ENCODE data around the gene LHX3. TPM values are rescaled to one million over a fixed set of nuclear protein-coding genes. Genes with fewer than 3 reads are reported as not detected.

LHX3 gene
- total RNA-seq, 1 experiment from 2014 or later: not detected

GRCh38 chr9:136203408-136204144 lies 1.4 kb downstream of the LHX3 start:
- Histone ChIP-seq H3K9me3 (ENCODE audit: low read length) (no peaks in the 10 kb centered on the region), H3K9ac (ENCODE audit: low read length) (no peak overlapping the region), H3K36me3 (ENCODE audit: insufficient read depth, low read length) (0 out of 2 replicates have a peak, but pooled peaks cover 5% of the 10 kb centered on the region), H3K4me3 (ENCODE audit: low read length) (no peak overlapping the region), H3K27ac (ENCODE audit: low read length) (no peak overlapping the region), H2AFZ (ENCODE audit: low read length) (no peak overlapping the region), H3K27me3 (ENCODE audit: low read length) (no peaks in the 10 kb centered on the region), H3K9me2 (replicated peaks; ENCODE audit: insufficient read depth, low read length) (no peaks in the 10 kb centered on the region), H3K4me2 (ENCODE audit: low read depth, low read length, poor library complexity, severe bottlenecking) (no peak overlapping the region), H3K79me2 (ENCODE audit: low read length) (no peaks in the 10 kb centered on the region), H3K4me1 (ENCODE audit: low read length) (peaks cover 14% of the 10 kb centered on the region), H4K20me1 (ENCODE audit: insufficient read depth, low read depth, low read length) (peaks cover 23% of the 10 kb centered on the region; the same call in 1 of the 2 replicates)
- DNase-seq: no peak

- Histone ChIP-seq H4K20me1 (ENCODE audit: insufficient read depth, low read depth, low read length) (peaks cover 20% of the 10 kb centered on the region; the same call in 1 of the 2 replicates), H3K4me3 (ENCODE audit: low read length) (no peak overlapping the region), H3K4me2 (ENCODE audit: low read depth, low read length, poor library complexity, severe bottlenecking) (no peak overlapping the region), H3K79me2 (ENCODE audit: low read length) (no peaks in the 10 kb centered on the region), H2AFZ (ENCODE audit: low read length) (no peak overlapping the region), H3K4me1 (ENCODE audit: low read length) (peaks cover 10% of the 10 kb centered on the region), H3K27ac (ENCODE audit: low read length) (no peak overlapping the region), H3K36me3 (ENCODE audit: insufficient read depth, low read length) (0 out of 2 replicates have a peak, but pooled peaks cover 4% of the 10 kb centered on the region), H3K9me3 (ENCODE audit: low read length) (no peaks in the 10 kb centered on the region), H3K9me2 (replicated peaks; ENCODE audit: insufficient read depth, low read length) (no peaks in the 10 kb centered on the region), H3K9ac (ENCODE audit: low read length) (no peak overlapping the region), H3K27me3 (ENCODE audit: low read length) (no peaks in the 10 kb centered on the region)
- DNase-seq: no peak
Measured at GRCh38 chr9:136202454-136203407, 2.2 kb downstream of the LHX3 start.

- no peak overlapping the region for H3K4me3 ChIP-seq (ENCODE audit: low read length)
- no peak overlapping the region for H2AFZ ChIP-seq (ENCODE audit: low read length)
- no peaks in the 10 kb centered on the region for H3K27me3 ChIP-seq (ENCODE audit: low read length)
- H3K4me1 ChIP-seq (ENCODE audit: low read length): peaks cover 11% of the 10 kb centered on the region
- DNase-seq: no peak
- H4K20me1 ChIP-seq (ENCODE audit: insufficient read depth, low read depth, low read length): peaks cover 17% of the 10 kb centered on the region; the same call in 1 of the 2 replicates
- no peak overlapping the region for H3K4me2 ChIP-seq (ENCODE audit: low read depth, low read length, poor library complexity, severe bottlenecking)
- H3K9me3 ChIP-seq (ENCODE audit: low read length): no peaks in the 10 kb centered on the region
- H3K36me3 ChIP-seq (ENCODE audit: insufficient read depth, low read length): no peaks in the 10 kb centered on the region
- no peaks in the 10 kb centered on the region for H3K79me2 ChIP-seq (ENCODE audit: low read length)
- H3K9me2 ChIP-seq (replicated peaks; ENCODE audit: insufficient read depth, low read length): no peaks in the 10 kb centered on the region
- H3K27ac ChIP-seq (ENCODE audit: low read length): no peak overlapping the region
- no peak overlapping the region for H3K9ac ChIP-seq (ENCODE audit: low read length)
Measured at GRCh38 chr9:136201609-136202453, 3.1 kb downstream of the LHX3 start.

- no peaks in the 10 kb centered on the region for H3K79me2 ChIP-seq (ENCODE audit: low read length)
Measured at GRCh38 chr9:136201174-136201573, 3.8 kb downstream of the LHX3 start.

GRCh38 chr9:136200424-136200823 lies 4.5 kb downstream of the LHX3 start:
- Histone ChIP-seq H3K4me2 (ENCODE audit: low read depth, low read length, poor library complexity, severe bottlenecking) (no peak overlapping the region), H3K9ac (ENCODE audit: low read length) (no peak overlapping the region), H3K27ac (ENCODE audit: low read length) (no peak overlapping the region), H3K4me1 (ENCODE audit: low read length) (peaks cover 23% of the 10 kb centered on the region), H3K9me3 (ENCODE audit: low read length) (no peaks in the 10 kb centered on the region), H3K27me3 (ENCODE audit: low read length) (no peaks in the 10 kb centered on the region), H3K36me3 (ENCODE audit: insufficient read depth, low read length) (no peaks in the 10 kb centered on the region), H3K79me2 (ENCODE audit: low read length) (no peaks in the 10 kb centered on the region), H4K20me1 (ENCODE audit: insufficient read depth, low read depth, low read length) (peaks cover 10% of the 10 kb centered on the region; the same call in 1 of the 2 replicates), H2AFZ (ENCODE audit: low read length) (no peak overlapping the region), H3K9me2 (replicated peaks; ENCODE audit: insufficient read depth, low read length) (no peaks in the 10 kb centered on the region), H3K4me3 (ENCODE audit: low read length) (no peak overlapping the region)
- no peak for DNase-seq

More at GRCh38 chr9:136201174-136201573, 3.8 kb downstream of the LHX3 start:
- H3K4me1 ChIP-seq (ENCODE audit: low read length): peaks cover 18% of the 10 kb centered on the region
- H3K9me3 ChIP-seq (ENCODE audit: low read length): no peaks in the 10 kb centered on the region
- H3K4me3 ChIP-seq (ENCODE audit: low read length): no peak overlapping the region
- no peak overlapping the region for H3K27ac ChIP-seq (ENCODE audit: low read length)
- peaks cover 17% of the 10 kb centered on the region; the same call in 1 of the 2 replicates for H4K20me1 ChIP-seq (ENCODE audit: insufficient read depth, low read depth, low read length)
- H2AFZ ChIP-seq (ENCODE audit: low read length): no peak overlapping the region
- DNase-seq: no peak
- H3K9ac ChIP-seq (ENCODE audit: low read length): no peak overlapping the region
- H3K4me2 ChIP-seq (ENCODE audit: low read depth, low read length, poor library complexity, severe bottlenecking): no peak overlapping the region
- no peaks in the 10 kb centered on the region for H3K36me3 ChIP-seq (ENCODE audit: insufficient read depth, low read length)
- no peaks in the 10 kb centered on the region for H3K9me2 ChIP-seq (replicated peaks; ENCODE audit: insufficient read depth, low read length)
- no peaks in the 10 kb centered on the region for H3K27me3 ChIP-seq (ENCODE audit: low read length)

- Histone ChIP-seq H3K27me3 (ENCODE audit: low read length) (no peaks in the 10 kb centered on the region), H4K20me1 (ENCODE audit: insufficient read depth, low read depth, low read length) (peaks cover 6% of the 10 kb centered on the region; the same call in 1 of the 2 replicates), H3K9me3 (ENCODE audit: low read length) (no peaks in the 10 kb centered on the region)
Measured at GRCh38 chr9:136199391-136200288, 5.3 kb downstream of the LHX3 start.

GRCh38 chr9:136198605-136199083 lies 6.3 kb downstream of the LHX3 start:
- no peaks in the 10 kb centered on the region for H3K9me2 ChIP-seq (replicated peaks; ENCODE audit: insufficient read depth, low read length)
- H4K20me1 ChIP-seq (ENCODE audit: insufficient read depth, low read depth, low read length): peaks cover 6% of the 10 kb centered on the region; the same call in 1 of the 2 replicates
- no peaks in the 10 kb centered on the region for H3K36me3 ChIP-seq (ENCODE audit: insufficient read depth, low read length)
- DNase-seq: no peak
- peaks cover 23% of the 10 kb centered on the region for H3K4me1 ChIP-seq (ENCODE audit: low read length)
- no peaks in the 10 kb centered on the region for H3K79me2 ChIP-seq (ENCODE audit: low read length)
- H3K9ac ChIP-seq (ENCODE audit: low read length): no peak overlapping the region
- H3K27ac ChIP-seq (ENCODE audit: low read length): no peak overlapping the region
- H3K4me3 ChIP-seq (ENCODE audit: low read length): no peak overlapping the region
- H3K4me2 ChIP-seq (ENCODE audit: low read depth, low read length, poor library complexity, severe bottlenecking): no peak overlapping the region
- H3K27me3 ChIP-seq (ENCODE audit: low read length): no peaks in the 10 kb centered on the region
- no peaks in the 10 kb centered on the region for H3K9me3 ChIP-seq (ENCODE audit: low read length)
- H2AFZ ChIP-seq (ENCODE audit: low read length): no peak overlapping the region

More at GRCh38 chr9:136199391-136200288, 5.3 kb downstream of the LHX3 start:
- Histone ChIP-seq H3K79me2 (ENCODE audit: low read length) (no peaks in the 10 kb centered on the region), H3K9me2 (replicated peaks; ENCODE audit: insufficient read depth, low read length) (no peaks in the 10 kb centered on the region), H2AFZ (ENCODE audit: low read length) (no peak overlapping the region), H3K4me2 (ENCODE audit: low read depth, low read length, poor library complexity, severe bottlenecking) (no peak overlapping the region), H3K9ac (ENCODE audit: low read length) (no peak overlapping the region), H3K4me1 (ENCODE audit: low read length) (peaks cover 23% of the 10 kb centered on the region), H3K4me3 (ENCODE audit: low read length) (no peak overlapping the region), H3K36me3 (ENCODE audit: insufficient read depth, low read length) (no peaks in the 10 kb centered on the region), H3K27ac (ENCODE audit: low read length) (no peak overlapping the region)
- no peak for DNase-seq
